ENCODE results near the gene ATP11B. TPM values are rescaled to one million over a fixed set of nuclear protein-coding genes. Genes with fewer than 3 reads are reported as not detected.

ATP11B gene
- total and polyA plus RNA-seq, 2 donors (not counting 1 experiment from before 2014, with no cell fraction given), result 34.9 to 77.8 TPM

GRCh38 chr3:182755712-182756111 is 37.6 kb upstream of the ATP11B start:
- no peaks in the 10 kb centered on the region for H4K20me1 ChIP-seq (ENCODE audit: control insufficient read depth, extremely low read depth, insufficient read depth, low read length)
- no peaks in the 10 kb centered on the region for H3K79me2 ChIP-seq (ENCODE audit: control insufficient read depth, insufficient read depth, low read length)
- no peak overlapping the region for H3K9ac ChIP-seq (ENCODE audit: insufficient read depth, low read length)
- no peaks in the 10 kb centered on the region for H3K36me3 ChIP-seq (ENCODE audit: control insufficient read depth, insufficient read depth, low read length)
- no peak overlapping the region for H3K27ac ChIP-seq (ENCODE audit: insufficient read depth, low read length)
- H3K9me3 ChIP-seq (ENCODE audit: control insufficient read depth, insufficient read depth, low read depth, low read length), result no peaks in the 10 kb centered on the region
- no peak for TF ChIP-seq EZH2 (IDR thresholded peaks at IDR 0.05; ENCODE audit: low read length, missing control alignments)
- TF ChIP-seq CTCF (conservative IDR thresholded peaks at IDR 0.05 in 1 of 2, IDR thresholded peaks at IDR 0.05 in 1 of 2; ENCODE audit: low read depth in 1 of 2, low read length in 2 of 2), result no peak
- no peak overlapping the region for H2AFZ ChIP-seq (ENCODE audit: low read length)
- no peak overlapping the region for H3K4me2 ChIP-seq (ENCODE audit: extremely low read depth, insufficient read depth, low read length)
- H3K27me3 ChIP-seq (ENCODE audit: control insufficient read depth, insufficient read depth, low read length), result no peaks in the 10 kb centered on the region
- DNase-seq (ENCODE audit: low read depth in 2 of 2), result peak in 1 of 2 donors; percentile 28
- no peaks in the 10 kb centered on the region for H3K4me1 ChIP-seq (ENCODE audit: control insufficient read depth, extremely low read depth, insufficient read depth, low read length)
- H3K4me3 ChIP-seq (replicated peaks in 1 of 4; ENCODE audit: control extremely low read depth in 1 of 4, insufficient read depth in 1 of 4, low read depth in 3 of 4, low read length in 4 of 4), result no peak overlapping the region

DNA sequence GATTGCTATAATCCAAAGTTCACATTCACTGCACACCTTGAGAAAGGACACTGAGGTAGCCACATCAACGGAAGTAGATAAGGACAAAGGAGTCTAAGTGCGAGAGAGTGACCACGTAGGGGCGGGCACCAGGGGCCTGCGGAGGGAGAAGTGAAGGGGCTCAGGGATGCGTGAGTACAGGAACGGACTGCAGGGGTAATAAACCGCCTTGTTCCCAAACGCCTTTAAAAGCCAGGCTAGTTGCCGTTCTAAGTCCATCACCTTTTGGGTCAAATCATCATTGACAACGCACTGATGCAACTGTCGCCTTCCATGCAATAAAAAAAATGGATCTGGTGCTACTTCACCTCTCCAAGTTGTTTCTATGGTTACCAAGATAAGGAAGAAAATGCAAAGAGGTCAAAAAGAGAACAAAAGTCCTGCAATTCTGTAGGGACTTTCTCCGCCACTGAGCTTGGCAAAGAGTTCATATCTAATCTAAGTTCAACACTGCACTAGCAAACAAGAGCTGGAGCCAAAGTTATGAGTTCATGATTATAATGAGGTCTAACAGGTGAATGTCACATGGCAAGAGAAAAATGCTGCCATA is 32.6 kb upstream of the ATP11B start:
- no peak overlapping the region for H3K9ac ChIP-seq (ENCODE audit: insufficient read depth, low read length)
- H3K4me1 ChIP-seq (ENCODE audit: control insufficient read depth, extremely low read depth, insufficient read depth, low read length), result no peaks in the 10 kb centered on the region
- H3K27ac ChIP-seq (ENCODE audit: insufficient read depth, low read length), result no peak overlapping the region
- H4K20me1 ChIP-seq (ENCODE audit: control insufficient read depth, extremely low read depth, insufficient read depth, low read length), result no peaks in the 10 kb centered on the region
- no peak overlapping the region for H2AFZ ChIP-seq (ENCODE audit: low read length)
- H3K4me2 ChIP-seq (ENCODE audit: extremely low read depth, insufficient read depth, low read length), result no peak overlapping the region
- no peaks in the 10 kb centered on the region for H3K36me3 ChIP-seq (ENCODE audit: control insufficient read depth, insufficient read depth, low read length)
- no peak overlapping the region for H3K4me3 ChIP-seq (replicated peaks in 1 of 4; ENCODE audit: control extremely low read depth in 1 of 4, insufficient read depth in 1 of 4, low read depth in 3 of 4, low read length in 4 of 4)
- H3K9me3 ChIP-seq (ENCODE audit: control insufficient read depth, insufficient read depth, low read depth, low read length), result no peaks in the 10 kb centered on the region
- no peaks in the 10 kb centered on the region for H3K79me2 ChIP-seq (ENCODE audit: control insufficient read depth, insufficient read depth, low read length)
- no peaks in the 10 kb centered on the region for H3K27me3 ChIP-seq (ENCODE audit: control insufficient read depth, insufficient read depth, low read length)
- TF ChIP-seq EZH2 (IDR thresholded peaks at IDR 0.05; ENCODE audit: low read length, missing control alignments), result no peak
- TF ChIP-seq CTCF (conservative IDR thresholded peaks at IDR 0.05 in 1 of 2, IDR thresholded peaks at IDR 0.05 in 1 of 2; ENCODE audit: low read depth in 1 of 2, low read length in 2 of 2), result no peak
- no peak for DNase-seq (ENCODE audit: low read depth in 2 of 2)

DNA sequence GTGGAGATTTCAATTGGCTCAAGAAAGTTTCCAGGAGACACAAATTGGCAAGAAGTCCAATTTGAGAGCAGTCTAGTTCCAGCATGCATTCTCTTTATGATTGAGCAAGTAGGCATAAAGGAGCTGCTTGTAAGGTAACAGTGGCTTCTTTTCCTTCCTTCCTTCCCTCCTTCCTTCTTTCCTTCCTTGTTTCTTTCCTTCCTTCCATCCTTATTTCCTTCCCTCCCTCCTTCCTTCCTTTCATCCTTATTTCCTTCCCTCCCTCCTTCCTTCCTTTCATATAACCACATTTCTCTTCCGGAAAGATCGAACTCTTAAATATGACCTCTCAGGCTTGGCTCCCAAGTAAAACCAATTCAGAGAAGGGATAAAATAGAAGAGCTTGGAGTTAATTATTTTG is 29.4 kb upstream of the ATP11B start:
- DNase-seq (ENCODE audit: low read depth in 2 of 2), result no peak
- no peaks in the 10 kb centered on the region for H3K9me3 ChIP-seq (ENCODE audit: control insufficient read depth, insufficient read depth, low read depth, low read length)
- no peaks in the 10 kb centered on the region for H4K20me1 ChIP-seq (ENCODE audit: control insufficient read depth, extremely low read depth, insufficient read depth, low read length)
- H3K79me2 ChIP-seq (ENCODE audit: control insufficient read depth, insufficient read depth, low read length), result no peaks in the 10 kb centered on the region
- H3K27ac ChIP-seq (ENCODE audit: insufficient read depth, low read length), result no peak overlapping the region
- TF ChIP-seq EZH2 (IDR thresholded peaks at IDR 0.05; ENCODE audit: low read length, missing control alignments) (no peak), CTCF (conservative IDR thresholded peaks at IDR 0.05 in 1 of 2, IDR thresholded peaks at IDR 0.05 in 1 of 2; ENCODE audit: low read depth in 1 of 2, low read length in 2 of 2) (no peak)
- H2AFZ ChIP-seq (ENCODE audit: low read length), result no peak overlapping the region
- H3K36me3 ChIP-seq (ENCODE audit: control insufficient read depth, insufficient read depth, low read length), result no peaks in the 10 kb centered on the region
- H3K9ac ChIP-seq (ENCODE audit: insufficient read depth, low read length), result no peak overlapping the region
- H3K4me1 ChIP-seq (ENCODE audit: control insufficient read depth, extremely low read depth, insufficient read depth, low read length), result no peaks in the 10 kb centered on the region
- no peak overlapping the region for H3K4me3 ChIP-seq (replicated peaks in 1 of 4; ENCODE audit: control extremely low read depth in 1 of 4, insufficient read depth in 1 of 4, low read depth in 3 of 4, low read length in 4 of 4)
- no peaks in the 10 kb centered on the region for H3K27me3 ChIP-seq (ENCODE audit: control insufficient read depth, insufficient read depth, low read length)
- H3K4me2 ChIP-seq (ENCODE audit: extremely low read depth, insufficient read depth, low read length), result no peak overlapping the region
